SJSA1 (cell line): ENCODE results near the gene LTV1. TPM values are rescaled to one million over a fixed set of nuclear protein-coding genes. Genes with fewer than 3 reads are reported as not detected.
"Not testable (repeated sequence)": the region's sequence is repeated elsewhere in the genome, so short reads cannot be mapped to it uniquely, and the experiment has no call there.

Source experiments
- DNase-seq, 2 experiments: peaks; one replicate each; pipeline ENCODE4 v3.0.0-alpha.2; 2015 to 2020; ENCODE audit warnings: low spot score in 2 of 2, low read depth in 1 of 2
- H3K27ac ChIP-seq: fragments of 250-450 bp; sonication (Bioruptor Pico); 2 replicates; pipeline ENCODE4 v1.5.1; 2020; ENCODE audit warnings: mild to moderate bottlenecking, moderate library complexity
- H3K27me3 ChIP-seq: fragments of 250-450 bp; sonication (Bioruptor Pico); replicated peaks from 2 replicates; pipeline ENCODE4 v1.5.1; 2020; ENCODE audit warnings: mild to moderate bottlenecking, moderate library complexity
- H3K36me3 ChIP-seq: fragments of 250-450 bp; sonication (Bioruptor Pico); 2 replicates; pipeline ENCODE4 v1.5.1; 2020; ENCODE audit warnings: mild to moderate bottlenecking
- H3K4me1 ChIP-seq: fragments of 250-450 bp; sonication (Bioruptor Pico); replicated peaks from 2 replicates; pipeline ENCODE4 v1.6.1; 2021; ENCODE audit warnings: mild to moderate bottlenecking
- H3K4me3 ChIP-seq: fragments of 250-450 bp; sonication (Bioruptor Pico); 2 replicates; pipeline ENCODE4 v1.5.1; 2020; ENCODE audit warnings: mild to moderate bottlenecking
- H3K9me3 ChIP-seq: fragments of 250-450 bp; sonication (Bioruptor Pico); replicated peaks from 2 replicates; pipeline ENCODE4 v1.5.1; 2020; ENCODE audit warnings: mild to moderate bottlenecking
- total RNA-seq: library from RNA; depleted of rRNA; stranded (reverse); fragments of >200 nt; shearing (Covaris generic); gene quantifications from 2 replicates; pipeline ENCODE4 v1.2.3, GENCODE V29; 2014

Gene LTV1
- total RNA-seq, 1 experiment from 2014 or later: 47.2 TPM

- no peaks in the 10 kb centered on the region for H3K9me3 ChIP-seq
- H3K36me3 ChIP-seq: peaks cover 81% of the 10 kb centered on the region
- H3K27ac ChIP-seq: no peak overlapping the region
- H3K27me3 ChIP-seq: 0 out of 2 replicates have a peak, but pooled peaks cover 3% of the 10 kb centered on the region
- DNase-seq: no peak
- no peak overlapping the region for H3K4me3 ChIP-seq
- H3K4me1 ChIP-seq: no peaks in the 10 kb centered on the region
These were observed 16.9 kb downstream of the LTV1 start for GRCh38 chr6:143859891-143860660.

GRCh38 chr6:143863771-143864170, 20.6 kb downstream of the LTV1 start:
- Histone ChIP-seq H3K36me3 (peaks cover 53% of the 10 kb centered on the region), H3K4me1 (no peaks in the 10 kb centered on the region), H3K27me3 (0 out of 2 replicates have a peak, but pooled peaks cover 3% of the 10 kb centered on the region), H3K9me3 (no peaks in the 10 kb centered on the region), H3K27ac (no peak overlapping the region), H3K4me3 (no peak overlapping the region)
- DNase-seq: no peak

DNA sequence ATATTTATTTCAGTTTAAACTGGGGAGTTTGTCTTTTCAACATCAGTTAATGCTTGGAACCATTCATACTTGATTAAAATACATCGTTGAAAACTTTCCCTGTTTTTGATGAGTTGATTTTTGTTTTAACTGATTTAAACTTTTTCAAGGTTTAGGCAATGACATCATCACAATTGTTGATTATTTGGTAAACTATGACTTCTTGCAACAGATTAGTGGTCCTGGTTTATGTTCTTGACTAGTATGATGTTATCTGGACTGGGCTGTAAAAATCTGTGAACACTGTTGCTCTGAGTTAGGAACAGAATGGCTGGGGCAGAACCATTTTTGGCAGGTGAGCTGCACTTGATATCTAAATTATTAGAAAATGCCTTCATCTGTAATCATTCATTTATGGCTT, 21.1 kb downstream of the LTV1 start, which contains the start of gene ZC2HC1B:
TSS of gene ZC2HC1B (plus strand) at position 241 of the 400 bp plus-strand sequence. CDS start at position 307, 66 bp downstream.
- 0 out of 2 replicates have a peak, but pooled peaks cover 3% of the 10 kb centered on the region for H3K27me3 ChIP-seq
- no peak within 1 kb of the TSS for H3K4me3 ChIP-seq
- peaks cover 49% of the 10 kb centered on the region for H3K36me3 ChIP-seq
- H3K27ac ChIP-seq: no peak within 1 kb of the TSS
- H3K4me1 ChIP-seq: no peaks in the 10 kb centered on the region
- H3K9me3 ChIP-seq: no peaks in the 10 kb centered on the region
- DNase-seq: no peak

DNA sequence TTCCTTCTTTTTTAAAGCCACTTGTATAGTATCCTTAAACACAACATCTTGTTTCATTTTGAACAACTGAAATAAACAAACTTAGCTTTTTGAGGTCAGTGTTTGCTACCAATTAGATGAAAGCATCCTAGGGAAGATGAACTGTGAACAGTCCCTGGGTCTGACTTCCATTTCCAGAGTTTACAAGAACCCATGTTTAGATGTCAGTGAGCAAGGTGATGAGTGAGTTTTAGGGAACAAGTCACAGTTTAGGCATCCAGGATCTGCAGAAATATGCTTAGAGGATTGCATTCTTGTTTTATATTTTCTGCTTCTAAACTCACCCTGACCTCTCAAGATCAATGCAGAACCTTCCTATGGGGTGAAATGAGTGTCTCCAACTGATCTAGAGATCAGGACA, 24.1 kb downstream of the LTV1 start:
- DNase-seq: no peak
- H3K27me3 ChIP-seq: 0 out of 2 replicates have a peak, but pooled peaks cover 3% of the 10 kb centered on the region
- no peak overlapping the region for H3K27ac ChIP-seq
- H3K4me1 ChIP-seq: no peaks in the 10 kb centered on the region
- no peak overlapping the region for H3K4me3 ChIP-seq
- no peaks in the 10 kb centered on the region for H3K9me3 ChIP-seq
- H3K36me3 ChIP-seq: peaks cover 26% of the 10 kb centered on the region

GRCh38 chr6:143868808-143869207, 25.7 kb downstream of the LTV1 start:
- not testable (repeated sequence) for H3K4me1 ChIP-seq, DNase-seq, H3K4me3 ChIP-seq, H3K27me3 ChIP-seq, H3K27ac ChIP-seq, H3K9me3 ChIP-seq
- H3K36me3 ChIP-seq: peaks cover 14% of the 10 kb centered on the region

DNA sequence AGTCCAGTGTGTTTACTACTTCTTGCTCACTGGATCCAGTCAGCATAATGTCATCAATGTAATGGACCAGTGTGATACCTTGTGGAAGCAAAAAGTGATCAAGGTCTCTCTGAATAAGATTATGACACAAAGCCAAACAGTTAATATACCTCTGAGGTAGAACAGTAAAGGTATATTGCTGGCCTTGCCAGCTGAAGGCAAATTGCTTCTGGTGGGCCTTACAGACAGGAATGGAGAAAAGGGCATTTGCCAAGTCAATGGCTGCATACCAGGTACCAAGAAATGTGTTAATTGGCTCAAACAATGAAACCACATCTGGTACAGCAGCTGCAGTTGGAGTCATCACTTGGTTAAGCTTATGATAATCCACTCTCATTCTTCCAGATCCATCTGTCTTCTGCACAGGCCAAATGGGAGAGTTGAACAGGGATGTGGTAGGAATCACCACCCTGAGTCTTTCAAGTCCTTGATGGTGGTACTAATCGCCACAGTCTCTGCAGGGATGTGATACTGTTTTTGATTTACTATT, 28.1 kb downstream of the LTV1 start:
- H3K9me3 ChIP-seq, H3K4me3 ChIP-seq, H3K27ac ChIP-seq, H3K4me1 ChIP-seq, DNase-seq, H3K36me3 ChIP-seq, H3K27me3 ChIP-seq: not testable (repeated sequence)

GRCh38 chr6:143872201-143872600, 29.1 kb downstream of the LTV1 start:
- Histone ChIP-seq H3K36me3 (no peaks in the 10 kb centered on the region), H3K4me3 (no peak overlapping the region), H3K27ac (no peak overlapping the region), H3K4me1 (no peaks in the 10 kb centered on the region), H3K9me3 (no peaks in the 10 kb centered on the region), H3K27me3 (no peaks in the 10 kb centered on the region)
- DNase-seq: no peak

DNA sequence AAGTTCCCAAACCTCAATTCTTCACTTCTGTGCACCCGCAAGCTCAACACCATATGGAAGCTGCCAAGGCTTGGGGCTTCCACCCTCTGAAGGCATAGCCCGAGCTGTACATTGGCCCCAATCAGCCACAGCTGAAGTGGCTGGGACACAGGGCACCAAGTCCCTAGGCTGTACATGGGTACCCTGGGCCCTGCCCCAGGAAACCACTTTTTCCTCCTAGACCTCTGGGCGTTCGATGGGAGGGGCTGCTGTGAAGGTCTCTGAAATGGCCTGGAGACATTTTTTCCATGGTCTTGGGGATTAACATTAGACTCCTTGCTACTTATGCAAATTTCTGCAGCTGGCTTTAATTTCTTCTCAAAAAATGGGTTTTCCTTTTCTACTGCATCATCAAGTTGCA, 30.5 kb downstream of the LTV1 start:
- H3K9me3 ChIP-seq, H3K36me3 ChIP-seq, H3K4me1 ChIP-seq, DNase-seq, H3K27ac ChIP-seq, H3K27me3 ChIP-seq, H3K4me3 ChIP-seq: not testable (repeated sequence)

DNA sequence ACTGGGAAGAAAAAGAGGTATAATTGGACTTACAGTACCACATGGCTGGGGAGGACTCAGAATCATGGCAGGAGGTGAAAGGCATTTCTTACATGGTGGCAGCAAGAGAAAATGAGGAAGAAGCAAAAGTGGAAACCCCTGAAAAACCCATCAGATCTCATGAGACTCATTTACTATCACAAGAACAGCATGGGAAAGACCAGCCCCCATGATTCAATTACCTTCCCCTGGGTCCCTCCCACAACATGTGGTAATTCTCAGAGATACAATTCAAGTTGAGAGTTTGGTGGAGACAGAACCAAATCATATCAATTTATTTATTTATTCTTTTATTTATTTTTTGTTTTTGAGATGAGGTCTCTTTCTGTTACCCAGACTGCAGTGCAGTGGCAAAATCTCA, 31.4 kb downstream of the LTV1 start:
- not testable (repeated sequence) for DNase-seq, H3K9me3 ChIP-seq, H3K36me3 ChIP-seq, H3K27me3 ChIP-seq, H3K4me3 ChIP-seq, H3K4me1 ChIP-seq, H3K27ac ChIP-seq

- Histone ChIP-seq H3K36me3 (no peaks in the 10 kb centered on the region), H3K9me3 (peaks cover 3% of the 10 kb centered on the region; the same call in 1 of the 2 replicates), H3K27me3 (no peaks in the 10 kb centered on the region), H3K4me3 (no peak overlapping the region), H3K4me1 (no peaks in the 10 kb centered on the region), H3K27ac (no peak overlapping the region)
- no peak for DNase-seq
These were observed 34.6 kb downstream of the LTV1 start for GRCh38 chr6:143877584-143878271.

DNA sequence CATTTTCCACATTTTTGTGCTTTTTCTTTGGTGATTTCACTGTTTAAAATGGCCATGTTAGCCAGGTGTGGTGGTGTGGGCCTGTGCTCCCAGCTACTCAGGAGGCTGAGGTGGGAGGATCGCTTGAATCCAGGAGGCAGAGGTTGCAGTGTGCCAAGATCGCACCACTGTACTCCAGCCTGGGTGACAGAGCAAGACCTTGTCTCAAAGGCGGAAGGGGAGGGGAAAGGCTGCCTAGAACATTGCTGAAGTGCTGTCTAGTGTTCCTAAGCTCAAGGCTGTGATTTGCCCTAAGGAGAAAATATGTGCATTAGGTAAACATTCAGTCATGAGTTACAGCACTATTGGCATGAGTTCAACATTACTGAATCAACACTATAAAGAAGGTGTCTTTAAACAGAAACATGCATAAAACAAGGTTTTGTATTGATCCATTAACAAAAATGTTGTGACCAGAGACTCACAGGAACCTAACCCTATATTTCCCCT, 35.2 kb downstream of the LTV1 start:
- DNase-seq: no peak
- Histone ChIP-seq H3K9me3 (peaks cover 3% of the 10 kb centered on the region; the same call in 1 of the 2 replicates), H3K4me3 (no peak overlapping the region), H3K4me1 (no peaks in the 10 kb centered on the region), H3K27me3 (no peaks in the 10 kb centered on the region), H3K36me3 (no peaks in the 10 kb centered on the region), H3K27ac (no peak overlapping the region)

- H3K9me3 ChIP-seq: peaks cover 3% of the 10 kb centered on the region; the same call in 1 of the 2 replicates
- H3K27me3 ChIP-seq: no peaks in the 10 kb centered on the region
- no peak for DNase-seq
- no peak overlapping the region for H3K4me3 ChIP-seq
- H3K4me1 ChIP-seq: no peaks in the 10 kb centered on the region
- no peak overlapping the region for H3K27ac ChIP-seq
- H3K36me3 ChIP-seq: no peaks in the 10 kb centered on the region
These were observed 37.3 kb downstream of the LTV1 start for GRCh38 chr6:143880412-143880811.

DNA sequence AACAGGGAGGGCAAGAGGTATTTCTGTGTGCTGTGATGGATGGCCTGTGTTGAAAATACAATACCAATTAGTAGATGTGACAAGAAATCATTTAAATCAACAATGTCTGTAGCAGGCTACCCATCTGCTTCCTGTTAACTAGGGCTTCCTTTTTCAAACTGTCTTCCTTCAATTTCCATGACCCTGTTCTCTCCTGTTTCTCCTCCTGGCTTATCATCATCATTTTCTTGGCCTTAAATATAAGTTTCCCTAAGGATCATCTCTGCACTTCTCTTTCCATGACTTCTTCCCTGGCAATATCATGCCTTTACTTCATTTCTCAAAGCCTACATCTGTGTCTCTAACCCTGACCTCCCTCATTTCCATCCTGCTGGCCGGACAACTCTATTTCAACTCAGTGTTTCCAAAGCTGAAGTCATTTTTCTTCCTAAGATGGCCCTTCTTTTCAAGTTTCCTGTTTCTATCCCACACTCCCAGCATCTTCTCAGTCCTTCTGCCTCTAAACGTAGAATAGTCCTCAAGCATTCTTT, 39.3 kb downstream of the LTV1 start:
- Histone ChIP-seq H3K27me3 (no peaks in the 10 kb centered on the region), H3K4me1 (no peaks in the 10 kb centered on the region), H3K4me3 (no peak overlapping the region), H3K36me3 (no peaks in the 10 kb centered on the region), H3K9me3 (peaks cover 3% of the 10 kb centered on the region; the same call in 1 of the 2 replicates), H3K27ac (no peak overlapping the region)
- DNase-seq: no peak
